Panc1 (cell line): Measurements from ENCODE around the gene CHRNA3. TPM values are rescaled to one million over a fixed set of nuclear protein-coding genes. Genes with fewer than 3 reads are reported as not detected.

Source experiments
- ATAC-seq: fragments of 200-7000 bp; cut with Tn5 transposase; 2 replicates; pipeline ENCODE4 v1.9.1; 2020; ENCODE audit warnings: mild to moderate bottlenecking, moderate library complexity
- BruUV-seq: library from RNA; stranded (reverse); fragments of 400-500 nt; replicated peaks from 2 replicates; lab custom pipeline; 2021; lab: Mats Ljungman, UMichigan
- CTCF ChIA-PET: fragments of 300-600 bp; sonication (Branson Sonifier 250); formaldehyde crosslinking; loops from one replicate; lab custom pipeline; 2022; ENCODE audit warnings: antibody characterized with exemption; lab: Charles Lee
- POLR2A ChIA-PET: fragments of 300-600 bp; sonication (Branson Sonifier 250); formaldehyde crosslinking; loops from one replicate; lab custom pipeline; 2022; ENCODE audit warnings: antibody characterized with exemption; lab: Charles Lee
- DNase-seq: peaks from one replicate; pipeline ENCODE4 v3.0.0-alpha.2; 2010; ENCODE audit warnings: low read depth, low spot score
- H3K27ac ChIP-seq: 2 replicates; pipeline ENCODE4 v1.5.1; 2011; ENCODE audit warnings: mild to moderate bottlenecking, low read length, inconsistent platforms
- H3K27me3 ChIP-seq: fragments of 200-500 bp; sonication (Bioruptor generic); 2 replicates; pipeline ENCODE4 v1.6.0; 2014; ENCODE audit warnings: low read length, inconsistent platforms; ENCODE audit not compliant: control insufficient read depth, insufficient read depth
- H3K36me3 ChIP-seq: fragments of 200-500 bp; sonication (Bioruptor generic); 2 replicates; pipeline ENCODE4 v1.5.1; 2014; ENCODE audit warnings: inconsistent platforms, mild to moderate bottlenecking, low read length, moderate library complexity; ENCODE audit not compliant: control insufficient read depth, insufficient read depth
- H3K4me1 ChIP-seq: 2 replicates; pipeline ENCODE4 v1.5.1; 2011; ENCODE audit warnings: inconsistent platforms, mild to moderate bottlenecking, low read length, moderate library complexity; ENCODE audit not compliant: control insufficient read depth, insufficient read depth
- H3K4me3 ChIP-seq, 2 experiments: 2 replicates each; pipeline ENCODE4 v1.5.1; 2011 to 2012; ENCODE audit warnings: low read depth in 2 of 2, low read length in 2 of 2, mild to moderate bottlenecking in 2 of 2, inconsistent platforms in 1 of 2, moderate library complexity in 1 of 2
- H3K9me3 ChIP-seq: fragments of 200-500 bp; sonication (Bioruptor generic); 2 replicates; pipeline ENCODE4 v1.5.1; 2014; ENCODE audit warnings: low read depth, mild to moderate bottlenecking, inconsistent platforms, low read length, moderate library complexity; ENCODE audit not compliant: control insufficient read depth, insufficient read depth
- CTCF ChIP-seq: fragments of 450-650 bp; IDR thresholded peaks from 2 replicates; pipeline ENCODE4 v1.5.1; 2017; ENCODE audit warnings: mild to moderate bottlenecking
- POLR2AphosphoS5 ChIP-seq: IDR thresholded peaks from 2 replicates; pipeline ENCODE4 v1.6.1; 2012; ENCODE audit warnings: mild to moderate bottlenecking, low read depth, low read length, moderate library complexity
- REST ChIP-seq, 2 experiments: IDR thresholded peaks; 2 replicates each; pipeline ENCODE4 v1.6.1; 2011 to 2012; ENCODE audit warnings: low read depth in 2 of 2, control low read depth in 1 of 2, low read length in 1 of 2, mild to moderate bottlenecking in 1 of 2, moderate library complexity in 1 of 2; ENCODE audit not compliant: insufficient read depth in 1 of 2
- SIN3A ChIP-seq: IDR thresholded peaks from 2 replicates; pipeline ENCODE4 v1.6.1; 2012; ENCODE audit warnings: low read depth, mild to moderate bottlenecking, low read length, moderate library complexity, borderline replicate concordance; ENCODE audit not compliant: insufficient read depth
- TCF7L2 ChIP-seq: IDR thresholded peaks from 2 replicates; pipeline ENCODE4 v1.6.1; 2011; ENCODE audit warnings: mild to moderate bottlenecking, low read depth, low read length, inconsistent platforms
- in situ Hi-C: cut with HindIII; loops from 2 replicates; pipeline ENCODE4 v1.10.0; 2016; ENCODE audit warnings: low sequenced_read_pairs, low pct_unique_long_range_greater_than_20kb
- intact Hi-C: fragments of 100-400 bp; cut with micrococcal nuclease; formaldehyde crosslinking; loops from one replicate; pipeline ENCODE4 v1.10.0; 2022; ENCODE audit not compliant: unreplicated experiment
- total RNA-seq: library from RNA; stranded (reverse); gene quantifications from one replicate; pipeline ENCODE4 v1.2.1, GENCODE V29; 2021; ENCODE audit not compliant: unreplicated experiment

Gene CHRNA3
- total RNA-seq, 1 experiment from 2014 or later = 0.31 TPM

GRCh38 chr15:78651930-78652615 lies 31.3 kb upstream of the CHRNA3 start:
- no peak for DNase-seq
- H3K4me3 ChIP-seq = no peak overlapping the region
- no peak overlapping the region for H3K27ac ChIP-seq
- in situ Hi-C loops (no loop called here), intact Hi-C loops (no loop called here)
- ChIA-PET POLR2A (no interaction called here), CTCF (interaction anchor here (0.6 kb wide), 1 partner anchor 163 kb away, joined by 3 read pairs; no protein-coding TSS in a partner anchor)
- no peak for ATAC-seq
- no peak for TF ChIP-seq CTCF
- TF ChIP-seq TCF7L2 = no peak
- TF ChIP-seq POLR2AphosphoS5 = no peak
- TF ChIP-seq SIN3A = no peak
- TF ChIP-seq REST (IDR thresholded peaks at IDR 0.05; ENCODE audit: insufficient read depth in 1 of 2, low read depth in 2 of 2, low read length in 1 of 2) = no peak
- no TSS peak for BruUV-seq
- H3K4me1 ChIP-seq = no peaks in the 10 kb centered on the region
- no peaks in the 10 kb centered on the region for H3K9me3 ChIP-seq
- no peaks in the 10 kb centered on the region for H3K36me3 ChIP-seq
- peaks cover 4% of the 10 kb centered on the region; the same call in 1 of the 2 replicates for H3K27me3 ChIP-seq

- in situ Hi-C loops (no loop called here), intact Hi-C loops (no loop called here)
- no peak overlapping the region for H3K4me3 ChIP-seq
- no peaks in the 10 kb centered on the region for H3K36me3 ChIP-seq
- peaks cover 4% of the 10 kb centered on the region; the same call in 1 of the 2 replicates for H3K27me3 ChIP-seq
- H3K27ac ChIP-seq = no peak overlapping the region
- ChIA-PET CTCF (no interaction called here), POLR2A (no interaction called here)
- DNase-seq (no peak), ATAC-seq (no peak)
- TF ChIP-seq REST (IDR thresholded peaks at IDR 0.05; ENCODE audit: insufficient read depth in 1 of 2, low read depth in 2 of 2, low read length in 1 of 2) (no peak), CTCF (no peak), SIN3A (no peak), POLR2AphosphoS5 (no peak), TCF7L2 (no peak)
- no peaks in the 10 kb centered on the region for H3K9me3 ChIP-seq
- no peaks in the 10 kb centered on the region for H3K4me1 ChIP-seq
- BruUV-seq = no TSS peak
Measured at GRCh38 chr15:78651007-78651406, 30.2 kb upstream of the CHRNA3 start.
